Ishikawa (cell line): ENCODE measurements around the gene SLC45A1.

Experiments
- CEBPB ChIP-seq: IDR thresholded peaks from 2 replicates; pipeline ENCODE4 v1.6.1; 2012
- CREB1 ChIP-seq: IDR thresholded peaks from 2 replicates; pipeline ENCODE4 v1.6.1; 2012; ENCODE audit warnings: low read depth
- EGR1 ChIP-seq: IDR thresholded peaks from 2 replicates; pipeline ENCODE4 v1.6.1; 2012
- EP300 ChIP-seq: IDR thresholded peaks from 2 replicates; pipeline ENCODE4 v1.6.1; 2012; ENCODE audit warnings: borderline replicate concordance
- FOXM1 ChIP-seq: IDR thresholded peaks from 2 replicates; pipeline ENCODE4 v1.6.1; 2012; ENCODE audit warnings: low read depth, borderline replicate concordance
- NFIC ChIP-seq: IDR thresholded peaks from 2 replicates; pipeline ENCODE4 v1.6.1; 2012
- RAD21 ChIP-seq: IDR thresholded peaks from 2 replicates; pipeline ENCODE4 v1.6.1; 2012; ENCODE audit warnings: low read depth
- TAF1 ChIP-seq: IDR thresholded peaks from 2 replicates; pipeline ENCODE4 v1.6.1; 2012; ENCODE audit warnings: low read depth, mild to moderate bottlenecking
- TCF12 ChIP-seq: IDR thresholded peaks from 2 replicates; pipeline ENCODE4 v1.6.1; 2012; ENCODE audit warnings: low read depth
- TEAD4 ChIP-seq: IDR thresholded peaks from 2 replicates; pipeline ENCODE4 v1.6.1; 2012
- YY1 ChIP-seq: IDR thresholded peaks from 2 replicates; pipeline ENCODE4 v1.6.1; 2012; ENCODE audit warnings: low read depth
- ZBTB7A ChIP-seq: IDR thresholded peaks from 2 replicates; pipeline ENCODE4 v1.6.1; 2012; ENCODE audit warnings: low read depth
- TF ChIP-seq, protein P1 (sequence below): IDR thresholded peaks from 2 replicates; pipeline ENCODE4 v1.6.1; 2012
- TF ChIP-seq, protein P2 (sequence below): IDR thresholded peaks from 2 replicates; pipeline ENCODE4 v1.6.1; 2012
- TF ChIP-seq, protein P3 (sequence below): IDR thresholded peaks from 2 replicates; pipeline ENCODE4 v1.6.1; 2012; ENCODE audit warnings: low read depth, mild to moderate bottlenecking

The SLC45A1 gene

DNA sequence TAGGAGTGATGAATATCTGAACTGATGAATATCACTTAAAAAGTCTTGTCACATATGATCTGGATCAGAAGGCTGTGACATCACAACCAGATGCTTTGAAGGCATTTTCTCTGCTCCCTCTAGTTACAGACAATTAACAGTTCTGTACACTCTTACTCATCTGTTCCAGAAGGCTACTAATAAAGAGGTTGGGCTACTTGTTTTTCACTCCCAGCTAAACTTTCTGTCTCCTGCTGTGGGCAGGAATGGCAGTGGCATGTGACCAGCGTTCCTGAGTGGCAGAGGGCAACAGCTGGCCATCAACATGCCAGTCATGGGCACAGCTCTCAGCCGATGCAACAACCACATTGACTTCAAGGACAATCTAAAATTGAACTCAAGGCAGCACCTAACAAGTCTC is 66.7 kb downstream of the SLC45A1 start:
- TF ChIP-seq CREB1 = no peak
- TF ChIP-seq, protein P1, sequence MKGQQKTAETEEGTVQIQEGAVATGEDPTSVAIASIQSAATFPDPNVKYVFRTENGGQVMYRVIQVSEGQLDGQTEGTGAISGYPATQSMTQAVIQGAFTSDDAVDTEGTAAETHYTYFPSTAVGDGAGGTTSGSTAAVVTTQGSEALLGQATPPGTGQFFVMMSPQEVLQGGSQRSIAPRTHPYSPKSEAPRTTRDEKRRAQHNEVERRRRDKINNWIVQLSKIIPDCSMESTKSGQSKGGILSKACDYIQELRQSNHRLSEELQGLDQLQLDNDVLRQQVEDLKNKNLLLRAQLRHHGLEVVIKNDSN = no peak
- no peak for TF ChIP-seq EGR1
- no peak for TF ChIP-seq TAF1
- TF ChIP-seq, protein P2, sequence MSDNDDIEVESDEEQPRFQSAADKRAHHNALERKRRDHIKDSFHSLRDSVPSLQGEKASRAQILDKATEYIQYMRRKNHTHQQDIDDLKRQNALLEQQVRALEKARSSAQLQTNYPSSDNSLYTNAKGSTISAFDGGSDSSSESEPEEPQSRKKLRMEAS = no peak
- TF ChIP-seq RAD21 = no peak
- no peak for TF ChIP-seq ZBTB7A

DNA sequence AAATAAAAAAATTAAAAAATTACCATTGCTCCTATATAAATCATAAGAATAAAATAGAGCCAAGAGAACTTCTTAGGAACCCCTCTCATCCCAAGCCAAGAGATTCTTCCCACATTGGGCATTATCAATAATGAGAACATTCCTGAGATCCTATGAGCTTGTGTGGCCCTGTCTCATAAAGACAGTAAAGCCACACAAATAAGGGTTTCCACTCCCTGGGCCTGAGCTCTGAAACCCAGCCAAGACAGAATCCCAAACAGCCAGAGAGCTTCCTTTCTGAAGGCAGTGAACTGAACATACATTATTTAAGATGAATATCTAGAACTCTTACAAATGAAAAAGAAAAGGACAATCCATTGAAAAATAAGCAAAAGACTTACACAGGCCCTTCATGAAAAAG is 68.3 kb downstream of the SLC45A1 start:
- TF ChIP-seq, protein P1 = no peak

DNA sequence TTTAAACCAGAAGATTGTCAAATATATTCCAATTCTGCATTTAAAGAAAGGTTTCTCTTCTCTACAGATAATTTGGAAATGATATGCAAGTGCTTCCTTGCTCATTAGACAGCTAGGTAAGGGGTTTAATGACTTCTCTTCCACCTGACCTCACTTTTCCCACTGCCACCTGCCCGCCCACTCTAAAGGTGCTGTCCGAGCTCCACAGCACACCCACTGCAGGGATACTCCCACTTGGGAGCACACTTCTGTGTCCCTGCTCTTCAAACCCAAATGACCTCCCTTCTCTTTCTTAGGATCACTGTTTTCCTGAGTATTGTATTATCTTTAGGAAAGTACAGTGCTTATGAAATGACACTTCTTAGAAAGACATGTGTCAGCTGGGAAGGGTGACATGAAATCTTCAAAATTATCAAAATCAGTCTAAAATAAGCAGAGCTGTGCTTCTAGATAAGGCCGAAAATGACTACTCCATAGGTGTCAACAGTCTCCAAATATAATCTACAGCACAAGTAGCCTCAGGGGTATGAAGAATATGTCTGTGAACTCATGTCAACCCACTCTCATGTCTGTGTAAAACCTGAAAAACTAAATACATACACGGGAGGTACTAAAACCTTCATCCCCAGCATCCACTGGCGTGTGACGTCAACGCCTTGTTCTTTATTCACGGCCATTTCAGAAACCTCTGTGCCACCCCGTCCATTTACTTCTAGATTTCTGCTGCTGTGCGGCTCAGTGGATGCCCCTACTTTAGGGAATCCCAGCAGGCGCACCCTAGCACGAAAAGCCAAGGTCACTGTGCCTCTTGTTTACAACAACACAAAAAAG is 71.0 kb downstream of the SLC45A1 start:
- TF ChIP-seq CEBPB (no peak), RAD21 (no peak)
- TF ChIP-seq, protein P3, sequence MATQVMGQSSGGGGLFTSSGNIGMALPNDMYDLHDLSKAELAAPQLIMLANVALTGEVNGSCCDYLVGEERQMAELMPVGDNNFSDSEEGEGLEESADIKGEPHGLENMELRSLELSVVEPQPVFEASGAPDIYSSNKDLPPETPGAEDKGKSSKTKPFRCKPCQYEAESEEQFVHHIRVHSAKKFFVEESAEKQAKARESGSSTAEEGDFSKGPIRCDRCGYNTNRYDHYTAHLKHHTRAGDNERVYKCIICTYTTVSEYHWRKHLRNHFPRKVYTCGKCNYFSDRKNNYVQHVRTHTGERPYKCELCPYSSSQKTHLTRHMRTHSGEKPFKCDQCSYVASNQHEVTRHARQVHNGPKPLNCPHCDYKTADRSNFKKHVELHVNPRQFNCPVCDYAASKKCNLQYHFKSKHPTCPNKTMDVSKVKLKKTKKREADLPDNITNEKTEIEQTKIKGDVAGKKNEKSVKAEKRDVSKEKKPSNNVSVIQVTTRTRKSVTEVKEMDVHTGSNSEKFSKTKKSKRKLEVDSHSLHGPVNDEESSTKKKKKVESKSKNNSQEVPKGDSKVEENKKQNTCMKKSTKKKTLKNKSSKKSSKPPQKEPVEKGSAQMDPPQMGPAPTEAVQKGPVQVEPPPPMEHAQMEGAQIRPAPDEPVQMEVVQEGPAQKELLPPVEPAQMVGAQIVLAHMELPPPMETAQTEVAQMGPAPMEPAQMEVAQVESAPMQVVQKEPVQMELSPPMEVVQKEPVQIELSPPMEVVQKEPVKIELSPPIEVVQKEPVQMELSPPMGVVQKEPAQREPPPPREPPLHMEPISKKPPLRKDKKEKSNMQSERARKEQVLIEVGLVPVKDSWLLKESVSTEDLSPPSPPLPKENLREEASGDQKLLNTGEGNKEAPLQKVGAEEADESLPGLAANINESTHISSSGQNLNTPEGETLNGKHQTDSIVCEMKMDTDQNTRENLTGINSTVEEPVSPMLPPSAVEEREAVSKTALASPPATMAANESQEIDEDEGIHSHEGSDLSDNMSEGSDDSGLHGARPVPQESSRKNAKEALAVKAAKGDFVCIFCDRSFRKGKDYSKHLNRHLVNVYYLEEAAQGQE = no peak

DNA sequence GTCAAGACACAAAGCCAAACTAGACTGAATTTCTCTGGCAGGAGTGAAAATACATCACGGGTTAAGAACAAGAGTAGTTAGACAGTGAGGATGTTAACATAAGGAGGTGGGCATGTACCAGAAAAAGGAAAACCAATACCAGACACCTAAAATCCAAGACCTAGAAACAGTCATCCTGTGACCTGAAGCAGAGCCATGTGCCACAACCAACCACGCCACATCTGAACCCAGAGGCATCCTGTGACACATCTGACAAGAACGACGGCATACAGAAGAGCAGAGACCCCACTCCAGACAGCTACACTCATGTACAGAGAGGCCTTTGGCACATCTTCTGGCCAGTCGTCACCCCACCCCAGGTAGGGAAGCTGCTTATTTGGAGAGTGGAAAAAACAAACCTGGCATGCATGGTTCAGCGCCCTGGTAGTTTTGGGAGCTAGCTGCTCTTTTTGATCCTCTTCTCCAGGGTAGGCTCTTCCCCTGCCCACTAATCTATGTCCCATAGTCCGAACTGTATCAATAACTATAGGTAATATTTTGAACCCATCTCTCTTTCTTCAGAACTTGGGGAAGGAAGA is 72.1 kb downstream of the SLC45A1 start:
- TF ChIP-seq, protein P1 = no peak
- TF ChIP-seq RAD21 (no peak), CEBPB (no peak), EP300 (no peak), TCF12 (no peak)

DNA sequence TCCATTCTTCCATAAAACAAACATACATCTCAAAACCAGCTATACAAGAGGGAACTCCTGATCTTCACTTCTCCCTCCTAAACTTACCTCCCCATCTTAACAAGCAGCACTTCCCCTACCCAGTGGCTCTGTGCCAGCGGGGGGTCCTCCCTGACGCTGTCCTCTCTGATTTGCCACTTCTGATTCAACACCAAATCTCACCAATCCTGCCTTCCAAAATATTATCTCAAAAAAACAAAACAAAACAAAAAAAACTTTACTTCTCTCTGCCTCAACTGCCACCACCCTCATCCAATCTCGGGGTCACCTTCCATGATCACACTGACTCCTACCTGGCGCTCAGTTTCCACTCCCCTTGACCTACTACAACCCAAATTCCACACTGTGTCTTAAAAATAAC is 72.8 kb downstream of the SLC45A1 start:
- no peak for TF ChIP-seq TAF1
- TF ChIP-seq, protein P3 = no peak
- TF ChIP-seq, protein P2 = no peak
- no peak for TF ChIP-seq TCF12

DNA sequence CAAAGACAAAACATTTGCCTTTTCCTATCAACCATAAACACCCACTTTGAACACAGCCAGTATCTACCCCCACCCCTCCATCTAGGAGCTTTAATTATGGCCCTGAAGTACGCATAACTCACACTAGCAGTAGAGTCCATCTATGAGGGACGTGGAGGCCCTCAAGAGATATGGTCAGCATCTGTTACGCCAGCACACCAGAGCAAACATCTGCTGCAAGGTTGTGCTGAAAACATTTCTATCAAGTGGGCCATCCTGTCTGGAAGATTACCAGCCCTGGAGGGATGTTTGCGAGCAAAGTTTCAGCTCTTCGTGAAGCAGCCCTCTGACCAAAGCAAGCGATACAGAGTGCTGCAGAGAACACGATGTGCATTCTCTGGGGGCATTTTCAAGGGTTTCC is 74.6 kb downstream of the SLC45A1 start:
- no peak for TF ChIP-seq ZBTB7A
- no peak for TF ChIP-seq TAF1
- no peak for TF ChIP-seq EP300
- no peak for TF ChIP-seq YY1
- TF ChIP-seq, protein P3 = no peak
- TF ChIP-seq EGR1 = no peak
- no peak for TF ChIP-seq FOXM1
- no peak for TF ChIP-seq NFIC
- TF ChIP-seq TCF12 = no peak
- TF ChIP-seq, protein P1 = no peak
- TF ChIP-seq RAD21 = no peak
- no peak for TF ChIP-seq TEAD4
- TF ChIP-seq CREB1 = no peak
- TF ChIP-seq, protein P2 = no peak
- TF ChIP-seq CEBPB = no peak
